GM19397 (cell line): ENCODE data around the gene RNH1.
"Not testable (repeated sequence)": the region's sequence is repeated elsewhere in the genome, so short reads cannot be mapped to it uniquely, and the experiment has no call there.

Experiments used
- ATAC-seq: cut with Tn5 transposase; IDR thresholded peaks from one replicate; pipeline ENCODE4 v1.9.1; 2021; ENCODE audit warnings: mild to moderate bottlenecking, moderate library complexity; ENCODE audit not compliant: unreplicated experiment

Gene RNH1

GRCh38 chr11:520428-521176 lies 13.6 kb upstream of the RNH1 start:
- no peak for ATAC-seq

DNA sequence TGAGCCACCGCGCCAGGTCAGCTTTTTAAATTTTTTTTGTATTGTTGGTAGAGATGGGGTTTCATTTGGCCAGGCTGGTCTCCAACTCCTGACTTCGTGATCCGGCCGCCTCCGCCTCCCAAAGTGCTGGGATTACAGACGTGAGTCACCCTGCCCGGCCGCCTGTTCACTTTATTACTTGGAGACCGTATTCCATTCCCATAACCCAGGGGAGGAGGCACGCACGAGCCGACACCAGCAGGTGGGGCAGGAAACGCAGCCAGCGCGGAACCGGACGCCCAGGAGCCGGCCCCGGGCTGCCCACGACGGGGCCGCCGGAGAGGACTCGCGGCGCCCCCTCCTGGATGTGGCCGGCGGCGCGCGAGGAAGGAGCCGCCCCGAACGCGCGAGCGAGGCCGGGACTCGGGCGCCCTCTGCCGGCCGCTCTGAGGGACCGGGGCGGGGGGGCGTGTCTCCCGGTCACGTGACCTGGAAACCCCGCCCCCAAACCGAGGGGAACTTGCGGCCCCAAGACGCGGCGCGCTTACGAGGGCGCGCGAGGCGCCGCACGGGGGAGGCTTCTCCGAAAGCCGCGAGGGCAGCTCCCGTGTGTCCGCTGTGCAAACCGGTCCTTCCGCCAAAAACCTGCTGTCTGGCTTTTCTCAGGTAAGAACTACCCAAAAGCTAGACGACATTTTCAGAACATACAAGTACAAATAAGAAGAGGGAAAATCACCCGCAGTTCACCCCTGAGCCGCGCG lies 11.6 kb upstream of the RNH1 start:
- ATAC-seq = peak; percentile 90

- ATAC-seq = not testable (repeated sequence)
Measured at GRCh38 chr11:516918-517685, 10.1 kb upstream of the RNH1 start.

DNA sequence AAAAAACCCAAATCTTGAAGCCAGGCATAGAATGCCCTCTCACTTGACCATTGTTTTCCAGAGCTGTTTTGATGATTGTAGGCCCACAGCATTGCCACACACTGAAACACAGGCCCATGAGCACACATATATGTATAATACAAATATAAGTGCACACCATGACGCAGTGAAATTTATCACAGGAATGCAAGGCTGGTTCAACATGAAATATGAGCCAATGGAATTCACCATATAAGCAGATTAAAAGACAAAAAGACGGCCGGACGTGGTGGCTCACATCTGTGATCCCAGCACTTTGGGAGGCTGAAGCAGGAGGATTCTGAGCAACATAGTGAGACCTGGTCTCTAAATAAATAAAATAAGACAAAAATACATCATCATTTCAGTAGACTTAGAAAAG lies 9.4 kb upstream of the RNH1 start:
- no peak for ATAC-seq

- ATAC-seq = no peak
Measured at GRCh38 chr11:515131-515530, 8.1 kb upstream of the RNH1 start.

GRCh38 chr11:514606-515005 lies 7.6 kb upstream of the RNH1 start:
- no peak for ATAC-seq

- no peak for ATAC-seq
Measured at GRCh38 chr11:512761-513595, 5.9 kb upstream of the RNH1 start.

DNA sequence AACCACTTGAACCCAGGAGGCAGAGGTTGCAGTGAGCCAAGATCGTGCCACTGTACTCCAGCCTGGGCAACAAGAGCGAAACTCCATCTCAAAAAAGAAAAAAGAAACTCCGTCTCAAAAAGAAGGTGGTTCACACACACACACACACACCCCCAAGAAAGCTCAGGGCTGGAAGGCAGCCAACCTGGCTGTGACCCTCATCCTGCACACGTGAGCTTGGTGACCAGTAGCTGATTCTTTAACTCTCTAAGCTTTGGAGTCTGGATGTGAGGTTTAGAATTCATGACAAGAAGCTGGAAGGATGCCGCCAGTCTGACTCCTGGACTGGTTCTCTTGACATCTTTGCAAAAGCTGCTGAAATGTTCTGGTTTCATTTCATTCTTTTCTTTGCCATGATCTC lies 1.9 kb upstream of the RNH1 start:
- no peak for ATAC-seq

DNA sequence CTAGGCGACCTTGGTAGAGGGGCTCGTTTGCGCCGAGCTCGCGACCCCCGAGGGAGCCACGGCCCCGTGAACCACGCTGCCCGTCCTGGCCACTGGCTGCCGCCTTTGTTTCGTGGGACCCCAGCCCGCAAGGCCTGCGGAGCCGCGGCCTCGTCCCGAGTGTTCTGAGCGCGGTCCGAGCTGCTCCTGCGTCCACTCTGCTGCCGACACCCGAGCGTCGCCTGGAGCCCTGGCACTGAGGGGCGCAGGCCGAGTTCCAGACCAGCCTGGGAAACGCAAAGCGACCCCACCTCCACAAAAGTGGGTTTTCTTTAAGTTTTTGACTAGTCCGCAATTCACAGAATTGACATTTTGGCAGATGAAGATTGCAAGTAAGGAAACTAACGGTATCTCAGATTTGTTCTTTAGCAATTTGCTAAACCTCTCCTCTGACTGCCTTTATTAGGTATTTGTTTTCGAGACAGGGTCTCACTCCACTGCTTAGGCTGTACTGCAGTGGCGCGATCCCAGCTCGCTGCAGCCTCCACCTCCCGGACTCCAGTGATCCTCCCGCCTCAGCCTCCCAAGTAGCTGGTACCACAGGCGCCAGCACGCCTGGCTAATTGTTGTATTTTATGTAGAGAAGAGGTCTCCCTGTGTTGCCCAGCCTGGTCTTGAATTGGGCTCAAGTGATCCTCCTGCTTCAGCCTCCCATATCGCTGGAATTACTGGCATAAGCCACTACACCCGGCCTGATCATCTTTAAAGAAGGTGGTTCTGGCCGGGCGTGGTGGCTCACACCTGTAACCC lies 879 bp upstream of the RNH1 start:
- no peak for ATAC-seq

DNA sequence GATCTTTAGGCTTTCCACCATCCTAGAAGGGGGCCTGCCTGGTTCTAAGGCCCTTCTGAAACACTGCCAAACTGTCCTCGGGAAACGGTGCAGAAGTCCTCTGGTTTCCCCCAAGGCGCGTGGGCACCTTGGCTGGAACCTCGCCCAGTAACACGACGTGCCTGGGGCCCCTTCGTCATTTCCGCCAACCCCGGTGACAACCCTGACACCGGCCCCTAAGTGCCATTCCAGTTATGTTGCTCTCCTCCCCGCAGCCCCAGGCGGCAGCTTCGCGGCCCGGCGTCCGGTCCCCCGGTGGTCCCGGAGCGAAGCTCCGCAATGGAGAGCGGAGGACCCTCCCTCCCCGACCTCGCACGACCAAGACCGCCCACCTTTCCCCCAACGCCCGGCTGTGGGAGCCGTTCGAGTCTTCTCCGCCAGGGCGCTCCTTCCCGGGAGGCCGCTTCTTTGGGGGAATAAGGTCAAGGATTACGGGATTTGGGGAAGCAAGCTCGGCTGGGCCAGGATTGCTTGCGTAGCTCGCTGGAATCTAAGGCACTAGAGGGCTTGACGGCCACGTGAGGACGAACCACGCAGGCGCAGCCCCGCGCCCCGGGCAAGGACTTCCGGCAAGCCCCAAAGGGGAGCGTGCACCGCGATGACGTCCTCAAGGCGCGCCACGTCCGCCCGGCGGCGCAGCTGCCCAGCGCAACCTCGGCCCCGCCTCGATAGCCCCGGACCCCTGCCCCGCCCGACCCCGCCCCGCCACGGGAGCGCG lies 626 bp downstream of the RNH1 start:
- peak; percentile 68 for ATAC-seq

DNA sequence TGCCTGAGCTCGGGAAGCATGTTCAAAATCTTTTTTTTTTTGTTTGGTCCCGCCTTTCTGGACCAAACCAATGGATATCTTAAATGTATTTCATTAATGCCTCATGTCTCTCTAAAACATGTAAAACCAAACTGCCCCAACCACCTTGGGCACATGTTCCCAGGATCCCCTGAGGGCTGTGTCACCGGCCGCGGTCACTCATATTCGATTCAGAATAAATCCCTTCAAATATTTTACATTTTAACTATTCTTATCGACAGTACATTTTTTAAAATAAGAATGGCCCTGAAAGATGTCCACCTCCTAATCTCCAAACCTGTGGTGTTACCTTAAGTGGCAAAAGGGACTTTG lies 2.1 kb downstream of the RNH1 start:
- ATAC-seq = no peak

- ATAC-seq = no peak
Measured at GRCh38 chr11:504053-504993, 2.7 kb downstream of the RNH1 start.

DNA sequence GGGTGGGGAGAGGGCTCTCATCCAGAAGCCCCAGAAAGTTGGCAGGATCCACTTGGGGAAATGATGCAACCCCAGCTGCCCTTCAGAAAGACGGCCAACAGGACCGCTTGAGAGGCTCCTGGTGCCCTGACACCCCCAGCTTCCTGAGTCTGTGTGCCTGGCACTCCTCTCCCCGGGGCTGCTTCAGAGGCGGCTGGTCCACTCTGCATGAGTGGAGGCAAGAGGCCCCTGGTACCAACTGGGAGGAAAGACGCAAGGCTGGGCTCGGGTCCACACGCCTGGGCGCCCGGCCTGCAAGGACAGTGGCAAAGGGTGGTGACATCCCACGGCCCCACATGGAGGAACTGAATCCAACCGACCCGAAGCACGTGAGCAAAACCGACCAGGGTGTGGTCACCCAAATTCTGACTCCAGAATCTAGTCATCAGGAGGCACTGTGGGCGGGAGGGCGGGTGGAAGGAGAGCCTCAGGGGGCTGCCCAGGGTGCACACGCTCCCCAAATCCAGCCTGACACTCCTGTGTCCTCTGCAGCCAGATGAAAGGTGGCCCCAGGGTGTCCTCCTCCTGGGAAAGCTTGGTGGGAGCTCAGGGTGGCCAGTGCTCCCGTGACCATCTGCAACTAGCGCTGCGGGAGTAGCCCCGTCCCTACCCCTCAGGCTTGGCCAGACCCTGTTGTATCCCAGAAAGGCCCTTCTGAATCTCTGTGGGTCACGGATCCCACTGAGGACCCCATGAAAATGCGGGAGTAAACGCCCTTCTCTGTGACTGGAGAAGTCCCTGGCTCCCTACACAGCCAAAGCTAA lies 3.7 kb downstream of the RNH1 start:
- no peak for ATAC-seq

GRCh38 chr11:502288-503178 lies 4.5 kb downstream of the RNH1 start:
- ATAC-seq = no peak

- no peak for ATAC-seq
Measured at GRCh38 chr11:501683-502287, 5.3 kb downstream of the RNH1 start.

DNA sequence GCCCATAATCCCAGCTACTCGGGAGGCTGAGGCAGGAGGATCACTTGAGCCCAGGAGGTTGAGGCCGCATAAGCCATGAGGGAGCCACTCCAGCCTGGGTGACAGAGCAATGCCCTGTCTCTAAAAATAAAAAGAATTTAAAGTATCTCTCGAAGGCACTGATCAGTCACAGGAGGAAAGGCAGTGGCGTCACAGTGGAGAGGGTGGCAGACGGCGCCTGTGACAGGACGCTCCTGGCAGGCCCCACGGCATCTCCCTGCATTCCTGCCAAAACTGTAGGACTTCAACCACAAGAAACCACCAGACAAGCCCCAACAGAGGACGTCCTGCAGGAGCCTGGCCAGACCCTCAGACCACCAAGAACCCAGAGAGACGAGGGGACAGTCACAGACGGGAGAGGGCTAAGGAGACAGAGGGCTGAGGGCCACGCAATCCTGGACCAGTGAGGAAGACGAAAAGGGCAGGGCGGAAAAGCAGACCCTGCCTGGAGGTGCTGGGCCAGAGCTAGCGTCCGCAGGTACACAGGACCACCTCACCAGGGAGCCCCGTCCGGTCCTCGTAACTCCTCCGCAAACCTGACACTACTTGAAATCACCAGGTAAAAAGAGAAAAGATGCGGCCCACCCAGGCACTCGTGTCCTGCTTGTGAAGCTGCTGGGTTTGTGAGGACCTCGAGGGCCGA lies 5.9 kb downstream of the RNH1 start:
- no peak for ATAC-seq
